Measurements from ENCODE around the gene ZNF326.

DNA sequence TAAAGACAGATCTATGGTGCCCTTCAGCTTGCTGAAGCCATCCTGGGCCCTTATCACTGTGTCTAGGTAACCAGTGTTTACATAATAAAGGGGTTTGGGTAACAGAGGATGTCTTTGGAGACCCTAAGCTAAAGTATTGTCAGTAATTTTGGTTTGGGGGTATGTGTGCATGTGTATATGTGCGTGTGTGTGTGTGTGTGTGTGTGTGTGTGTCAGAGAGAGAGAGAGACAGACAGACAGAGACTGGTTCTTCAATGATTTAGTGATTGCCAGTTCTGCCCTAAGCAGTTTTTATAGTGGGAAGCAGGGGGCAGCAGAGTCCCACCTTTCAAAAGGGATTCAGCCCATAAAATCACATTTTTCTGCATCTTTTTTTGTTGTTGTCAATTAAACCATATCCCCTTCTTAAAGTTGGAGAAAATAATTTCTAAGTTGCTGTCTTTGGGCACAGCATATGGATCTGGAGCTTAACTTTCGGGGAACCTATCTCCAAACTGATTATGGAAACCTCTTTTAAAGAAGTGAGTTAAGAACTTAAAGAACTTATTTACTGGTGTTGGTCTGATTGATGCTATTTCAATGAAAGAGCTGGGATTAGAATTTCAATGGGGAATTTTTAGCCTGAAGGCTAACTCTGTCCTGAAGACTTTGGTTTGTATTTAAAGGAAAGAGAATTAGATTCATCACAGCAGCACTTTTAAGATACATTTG lies 51.1 kb downstream of the ZNF326 start:
- TF ChIP-seq, protein P1, sequence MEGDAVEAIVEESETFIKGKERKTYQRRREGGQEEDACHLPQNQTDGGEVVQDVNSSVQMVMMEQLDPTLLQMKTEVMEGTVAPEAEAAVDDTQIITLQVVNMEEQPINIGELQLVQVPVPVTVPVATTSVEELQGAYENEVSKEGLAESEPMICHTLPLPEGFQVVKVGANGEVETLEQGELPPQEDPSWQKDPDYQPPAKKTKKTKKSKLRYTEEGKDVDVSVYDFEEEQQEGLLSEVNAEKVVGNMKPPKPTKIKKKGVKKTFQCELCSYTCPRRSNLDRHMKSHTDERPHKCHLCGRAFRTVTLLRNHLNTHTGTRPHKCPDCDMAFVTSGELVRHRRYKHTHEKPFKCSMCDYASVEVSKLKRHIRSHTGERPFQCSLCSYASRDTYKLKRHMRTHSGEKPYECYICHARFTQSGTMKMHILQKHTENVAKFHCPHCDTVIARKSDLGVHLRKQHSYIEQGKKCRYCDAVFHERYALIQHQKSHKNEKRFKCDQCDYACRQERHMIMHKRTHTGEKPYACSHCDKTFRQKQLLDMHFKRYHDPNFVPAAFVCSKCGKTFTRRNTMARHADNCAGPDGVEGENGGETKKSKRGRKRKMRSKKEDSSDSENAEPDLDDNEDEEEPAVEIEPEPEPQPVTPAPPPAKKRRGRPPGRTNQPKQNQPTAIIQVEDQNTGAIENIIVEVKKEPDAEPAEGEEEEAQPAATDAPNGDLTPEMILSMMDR (IDR thresholded peaks at IDR 0.05): no peak
- no peak for TF ChIP-seq POLR2A (IDR thresholded peaks at IDR 0.05)
- no peak for TF ChIP-seq POLR2AphosphoS5 (IDR thresholded peaks at IDR 0.05; ENCODE audit: insufficient read depth in 1 of 2, low read depth in 1 of 2)
